Measurements from ENCODE around the gene CA7. TPM values are rescaled to one million over a fixed set of nuclear protein-coding genes. Genes with fewer than 3 reads are reported as not detected.

The CA7 gene
- total RNA-seq, 4 donors from 2014 or later = 0.19 TPM; not detected in 3

DNA sequence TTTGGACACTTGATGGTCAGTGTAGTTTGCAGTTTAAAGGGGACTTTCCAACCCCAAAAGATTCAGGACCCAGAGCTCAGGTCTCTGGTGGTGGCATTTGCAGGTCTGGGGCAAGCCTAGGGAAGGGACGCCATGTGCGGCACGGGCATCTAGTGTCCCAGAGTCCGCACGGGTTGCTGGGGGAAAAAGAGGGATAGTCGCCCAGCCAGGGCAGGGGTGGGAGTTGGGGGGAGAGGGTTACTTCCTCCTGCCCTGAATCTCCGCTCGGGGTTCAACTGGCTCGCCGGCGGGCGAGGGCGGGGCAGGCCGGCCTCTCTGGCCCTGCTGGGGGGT is 239 bp upstream of the CA7 start:
- H3K36me3 ChIP-seq = no peaks in the 10 kb centered on the region
- peak overlapping the region; percentile 30 to 63 (median 54) for H3K4me3 ChIP-seq
- DNase-seq (no peak), ATAC-seq (no peak)
- peaks cover 25 to 30% (median 26%) of the 10 kb centered on the region in 3 donors for H3K27me3 ChIP-seq
- H3K27ac ChIP-seq = no peak overlapping the region
- in situ Hi-C loops (cut with MboI; ENCODE audit: low sequenced_read_pairs in 4 of 4) (no loop called here), intact Hi-C loops (cut with DNase I; ENCODE audit: low total_unique reads) (no loop called here)
- no peaks in the 10 kb centered on the region for H3K9me3 ChIP-seq
- no peak for TF ChIP-seq POLR2A (IDR thresholded peaks at IDR 0.05)
- TF ChIP-seq, protein P1, sequence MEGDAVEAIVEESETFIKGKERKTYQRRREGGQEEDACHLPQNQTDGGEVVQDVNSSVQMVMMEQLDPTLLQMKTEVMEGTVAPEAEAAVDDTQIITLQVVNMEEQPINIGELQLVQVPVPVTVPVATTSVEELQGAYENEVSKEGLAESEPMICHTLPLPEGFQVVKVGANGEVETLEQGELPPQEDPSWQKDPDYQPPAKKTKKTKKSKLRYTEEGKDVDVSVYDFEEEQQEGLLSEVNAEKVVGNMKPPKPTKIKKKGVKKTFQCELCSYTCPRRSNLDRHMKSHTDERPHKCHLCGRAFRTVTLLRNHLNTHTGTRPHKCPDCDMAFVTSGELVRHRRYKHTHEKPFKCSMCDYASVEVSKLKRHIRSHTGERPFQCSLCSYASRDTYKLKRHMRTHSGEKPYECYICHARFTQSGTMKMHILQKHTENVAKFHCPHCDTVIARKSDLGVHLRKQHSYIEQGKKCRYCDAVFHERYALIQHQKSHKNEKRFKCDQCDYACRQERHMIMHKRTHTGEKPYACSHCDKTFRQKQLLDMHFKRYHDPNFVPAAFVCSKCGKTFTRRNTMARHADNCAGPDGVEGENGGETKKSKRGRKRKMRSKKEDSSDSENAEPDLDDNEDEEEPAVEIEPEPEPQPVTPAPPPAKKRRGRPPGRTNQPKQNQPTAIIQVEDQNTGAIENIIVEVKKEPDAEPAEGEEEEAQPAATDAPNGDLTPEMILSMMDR (IDR thresholded peaks at IDR 0.05 in 4 of 5, conservative IDR thresholded peaks at IDR 0.05 in 1 of 5) = no peak
- peaks cover 0 to 6% of the 10 kb centered on the region in 2 donors for H3K4me1 ChIP-seq

DNA sequence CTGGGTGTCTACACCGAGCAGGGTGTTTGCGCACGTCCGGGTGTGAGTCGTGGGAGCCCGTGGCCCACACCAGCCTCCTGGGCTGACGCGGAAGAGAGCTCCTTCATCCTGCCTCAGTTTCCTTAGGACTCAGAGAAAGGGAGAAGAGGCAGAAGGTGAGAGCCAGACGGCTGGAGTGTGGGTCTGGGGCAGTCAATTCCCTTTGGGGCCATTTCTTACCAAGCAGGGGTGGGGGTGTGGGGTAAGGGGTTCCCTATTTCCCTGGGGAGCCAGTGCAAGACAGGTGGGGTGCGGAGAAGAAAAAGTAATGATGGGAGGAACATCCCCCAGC is 831 bp downstream of the CA7 start:
- TF ChIP-seq, protein P1 (IDR thresholded peaks at IDR 0.05 in 4 of 5, conservative IDR thresholded peaks at IDR 0.05 in 1 of 5) = no peak
- TF ChIP-seq POLR2A (IDR thresholded peaks at IDR 0.05) = no peak
- peaks cover 0 to 6% of the 10 kb centered on the region in 2 donors for H3K4me1 ChIP-seq
- intact Hi-C loops (cut with DNase I; ENCODE audit: low total_unique reads) = no loop called here
- H3K27ac ChIP-seq = no peak overlapping the region
- no peak for DNase-seq
- no peak for ATAC-seq
- in situ Hi-C loops (cut with MboI; ENCODE audit: low sequenced_read_pairs in 4 of 4) = no loop called here
- H3K4me3 ChIP-seq = peak overlapping the region in 3 of 4 donors; percentile 48 to 63 (median 60)
- H3K27me3 ChIP-seq = peaks cover 25 to 30% (median 26%) of the 10 kb centered on the region in 3 donors
- no peaks in the 10 kb centered on the region for H3K9me3 ChIP-seq
- H3K36me3 ChIP-seq = no peaks in the 10 kb centered on the region

DNA sequence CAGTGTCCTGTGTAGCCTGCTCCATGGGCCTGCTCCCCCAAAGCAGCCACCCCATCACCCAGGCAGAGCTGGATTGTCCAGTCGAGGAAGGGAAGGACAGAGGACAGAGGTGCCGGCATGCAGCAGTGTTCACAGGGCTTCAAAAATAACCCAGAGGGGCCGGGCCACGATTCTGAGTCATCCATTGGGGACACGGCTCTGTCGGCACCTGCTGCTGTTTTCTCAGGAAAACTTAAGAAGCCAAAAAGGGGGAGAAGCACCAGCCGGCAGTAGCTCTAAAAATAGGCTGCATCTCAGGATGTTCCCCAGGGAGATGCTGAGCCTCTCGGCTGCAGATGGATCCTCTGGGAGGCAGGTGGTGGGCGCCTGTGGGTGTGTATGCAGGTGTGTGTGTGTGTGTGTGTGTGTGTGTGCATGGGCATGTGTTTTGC is 1.6 kb downstream of the CA7 start:
- Histone ChIP-seq H3K9me3 (no peaks in the 10 kb centered on the region), H3K4me3 (no peak overlapping the region), H3K27me3 (peaks cover 25 to 30% (median 26%) of the 10 kb centered on the region in 3 donors), H3K36me3 (no peaks in the 10 kb centered on the region), H3K27ac (no peak overlapping the region), H3K4me1 (peaks cover 0 to 6% of the 10 kb centered on the region in 2 donors)
- intact Hi-C loops (cut with DNase I; ENCODE audit: low total_unique reads) = no loop called here
- ATAC-seq (peak in 1 of 2 donors; percentile 77), DNase-seq (peak in 1 of 2 donors; percentile 22)
- TF ChIP-seq, protein P1 (IDR thresholded peaks at IDR 0.05 in 4 of 5, conservative IDR thresholded peaks at IDR 0.05 in 1 of 5) = no peak
- TF ChIP-seq POLR2A (IDR thresholded peaks at IDR 0.05) = no peak
- in situ Hi-C loops (cut with MboI; ENCODE audit: low sequenced_read_pairs in 4 of 4) = no loop called here

DNA sequence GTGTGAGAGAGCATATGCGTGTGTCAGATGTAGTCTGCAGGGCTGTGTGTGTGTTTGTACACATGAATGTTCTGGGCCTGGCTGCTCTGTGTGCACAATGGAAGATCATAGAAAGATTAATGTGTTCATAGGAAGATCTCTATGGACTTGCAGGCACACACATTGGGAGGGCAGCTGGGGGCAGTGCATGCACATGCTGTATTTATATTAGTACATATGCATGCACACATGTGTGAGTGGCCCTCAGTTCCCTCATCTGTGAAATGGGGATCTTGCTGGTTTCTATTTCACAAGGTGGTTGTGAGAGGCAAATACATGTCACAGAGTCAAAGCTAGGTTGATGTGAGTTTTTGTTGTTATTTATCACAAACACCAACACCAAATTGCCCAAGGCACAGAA is 2.1 kb downstream of the CA7 start:
- Histone ChIP-seq H3K9me3 (no peaks in the 10 kb centered on the region), H3K27me3 (peaks cover 25 to 30% (median 26%) of the 10 kb centered on the region in 3 donors), H3K4me1 (peaks cover 0 to 6% of the 10 kb centered on the region in 2 donors), H3K4me3 (no peak overlapping the region), H3K36me3 (no peaks in the 10 kb centered on the region), H3K27ac (no peak overlapping the region)
- intact Hi-C loops (cut with DNase I; ENCODE audit: low total_unique reads) = no loop called here
- ATAC-seq (no peak), DNase-seq (no peak)
- in situ Hi-C loops (cut with MboI; ENCODE audit: low sequenced_read_pairs in 4 of 4) = no loop called here
- TF ChIP-seq, protein P1 (IDR thresholded peaks at IDR 0.05 in 4 of 5, conservative IDR thresholded peaks at IDR 0.05 in 1 of 5) = no peak
- TF ChIP-seq POLR2A (IDR thresholded peaks at IDR 0.05) = no peak

DNA sequence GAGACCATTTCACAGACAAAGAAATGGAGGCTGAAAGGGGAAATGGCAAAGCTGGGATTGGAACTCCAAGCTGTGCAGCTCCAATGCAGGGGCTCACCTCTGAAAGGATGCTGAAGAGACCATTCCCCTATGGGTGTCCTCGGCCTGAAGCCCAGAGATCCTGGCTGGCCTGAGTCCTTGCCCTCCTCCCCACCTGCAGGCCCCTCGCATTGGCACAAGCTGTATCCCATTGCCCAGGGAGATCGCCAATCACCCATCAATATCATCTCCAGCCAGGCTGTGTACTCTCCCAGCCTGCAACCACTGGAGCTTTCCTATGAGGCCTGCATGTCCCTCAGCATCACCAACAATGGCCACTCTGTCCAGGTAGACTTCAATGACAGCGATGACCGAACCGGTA is 2.6 kb downstream of the CA7 start:
- DNase-seq (no peak), ATAC-seq (no peak)
- Histone ChIP-seq H3K36me3 (no peaks in the 10 kb centered on the region), H3K4me3 (no peak overlapping the region), H3K4me1 (peaks cover 0 to 6% of the 10 kb centered on the region in 2 donors), H3K9me3 (no peaks in the 10 kb centered on the region), H3K27me3 (peaks cover 25 to 30% (median 26%) of the 10 kb centered on the region in 3 donors), H3K27ac (no peak overlapping the region)
- in situ Hi-C loops (cut with MboI; ENCODE audit: low sequenced_read_pairs in 4 of 4) = no loop called here
- intact Hi-C loops (cut with DNase I; ENCODE audit: low total_unique reads) = no loop called here
- TF ChIP-seq, protein P1 (IDR thresholded peaks at IDR 0.05 in 4 of 5, conservative IDR thresholded peaks at IDR 0.05 in 1 of 5) = no peak
- TF ChIP-seq POLR2A (IDR thresholded peaks at IDR 0.05) = no peak

Measured in gastrocnemius medialis (tissue), 4 donors.